Right atrium auricular region (tissue), 2 donors: ENCODE results near the gene NUP42. TPM values are rescaled to one million over a fixed set of nuclear protein-coding genes. Genes with fewer than 3 reads are reported as not detected.

Source experiments
- DNase-seq: peaks from one replicate; pipeline ENCODE4 v3.0.0-alpha.2; 2019; ENCODE audit warnings: low spot score
- H3K27ac ChIP-seq, 2 donors: fragments of 200-600 bp; sonication (generic); 1 replicate in 1 of 2; 2 replicates in 1 of 2; pipeline ENCODE4 v1.5.1; 2016 to 2019
- H3K27me3 ChIP-seq, 2 donors: fragments of 200-600 bp; sonication (generic); one replicate each; pipeline versions ENCODE4 v1.5.1 to v1.6.0; 2017 to 2019
- H3K36me3 ChIP-seq: fragments of 200-600 bp; sonication (generic); one replicate; pipeline ENCODE4 v1.5.1; 2016
- H3K4me1 ChIP-seq, 2 donors: fragments of 200-600 bp; sonication (generic); one replicate each; pipeline versions ENCODE4 v1.5.1 to v1.6.0; 2017 to 2019
- H3K4me3 ChIP-seq, 2 donors: fragments of 200-600 bp; sonication (generic); 1 replicate in 1 of 2; 2 replicates in 1 of 2; pipeline ENCODE4 v1.5.1; 2017 to 2019; ENCODE audit warnings: mild to moderate bottlenecking in 1 of 2, moderate library complexity in 1 of 2
- H3K9me3 ChIP-seq, 2 donors: fragments of 200-600 bp; sonication (generic); one replicate each; pipeline ENCODE4 v1.5.1; 2019
- CTCF ChIP-seq, 2 donors: fragments of 200-600 bp; sonication (generic); IDR thresholded peaks; one replicate each; pipeline ENCODE4 v1.5.1; 2019; ENCODE audit warnings: antibody characterized with exemption in 2 of 2
- total RNA-seq, 2 donors: library from RNA; depleted of rRNA; stranded (reverse); fragments of >200 nt; gene quantifications; one replicate each; pipeline ENCODE4 v1.1.0, GENCODE V29; 2016

Gene NUP42
- total RNA-seq, 2 donors from 2014 or later: 24.7 to 30.6 TPM

- Histone ChIP-seq H3K4me1 (peaks cover 0 to 6% of the 10 kb centered on the region in 2 donors), H3K36me3 (peaks cover 8% of the 10 kb centered on the region), H3K27ac (peak overlapping the region; percentile 12 to 51), H3K9me3 (no peaks in the 10 kb centered on the region), H3K27me3 (no peaks in the 10 kb centered on the region), H3K4me3 (peak overlapping the region; percentile 18 to 43)
- no peak for DNase-seq
- no peak for TF ChIP-seq CTCF (IDR thresholded peaks at IDR 0.05)
These were observed 24.3 kb downstream of the NUP42 start for GRCh38 chr7:23205909-23206767.

GRCh38 chr7:23207021-23207420 lies 25.2 kb downstream of the NUP42 start:
- no peak for DNase-seq
- H3K27ac ChIP-seq: no peak overlapping the region
- peaks cover 0 to 6% of the 10 kb centered on the region in 2 donors for H3K4me1 ChIP-seq
- no peak for TF ChIP-seq CTCF (IDR thresholded peaks at IDR 0.05)
- H3K4me3 ChIP-seq: no peak overlapping the region
- H3K9me3 ChIP-seq: no peaks in the 10 kb centered on the region
- no peaks in the 10 kb centered on the region for H3K27me3 ChIP-seq
- H3K36me3 ChIP-seq: no peaks in the 10 kb centered on the region

GRCh38 chr7:23207884-23208283 lies 26.0 kb downstream of the NUP42 start:
- no peak for TF ChIP-seq CTCF (IDR thresholded peaks at IDR 0.05)
- no peaks in the 10 kb centered on the region for H3K36me3 ChIP-seq
- no peak for DNase-seq

GRCh38 chr7:23208316-23208715 lies 26.5 kb downstream of the NUP42 start:
- H3K9me3 ChIP-seq: no peaks in the 10 kb centered on the region
- H3K4me3 ChIP-seq: no peak overlapping the region
- no peak overlapping the region for H3K27ac ChIP-seq
- no peak for TF ChIP-seq CTCF (IDR thresholded peaks at IDR 0.05)
- H3K4me1 ChIP-seq: peaks cover 0 to 6% of the 10 kb centered on the region in 2 donors
- H3K36me3 ChIP-seq: no peaks in the 10 kb centered on the region
- no peak for DNase-seq
- H3K27me3 ChIP-seq: no peaks in the 10 kb centered on the region

More at GRCh38 chr7:23207884-23208283, 26.0 kb downstream of the NUP42 start:
- no peak overlapping the region for H3K4me3 ChIP-seq
- no peaks in the 10 kb centered on the region for H3K27me3 ChIP-seq
- H3K4me1 ChIP-seq: peaks cover 0 to 6% of the 10 kb centered on the region in 2 donors
- no peak overlapping the region for H3K27ac ChIP-seq
- no peaks in the 10 kb centered on the region for H3K9me3 ChIP-seq

GRCh38 chr7:23210506-23210905 lies 28.7 kb downstream of the NUP42 start:
- TF ChIP-seq CTCF (IDR thresholded peaks at IDR 0.05): no peak
- Histone ChIP-seq H3K36me3 (no peaks in the 10 kb centered on the region), H3K27me3 (no peaks in the 10 kb centered on the region), H3K27ac (no peak overlapping the region), H3K4me3 (no peak overlapping the region), H3K4me1 (peaks cover 0 to 6% of the 10 kb centered on the region in 2 donors), H3K9me3 (no peaks in the 10 kb centered on the region)
- DNase-seq: no peak
